K562 (cell line): ENCODE data around the gene CLIP2. TPM values are rescaled to one million over a fixed set of nuclear protein-coding genes. Genes with fewer than 3 reads are reported as not detected.

Experiments used
- AFF1 ChIP-seq, 2 experiments: fragments of 450-650 bp; IDR thresholded peaks; 2 replicates each; pipeline ENCODE4 v1.6.1; 2018; ENCODE audit warnings: mild to moderate bottlenecking in 2 of 2, low read depth in 1 of 2; ENCODE audit not compliant: partially characterized antibody in 2 of 2
- C11orf30 ChIP-seq: fragments of 450-650 bp; IDR thresholded peaks from 2 replicates; pipeline ENCODE4 v1.6.1; 2016; ENCODE audit warnings: low read depth, mild to moderate bottlenecking
- CHD4 ChIP-seq: fragments of 200-600 bp; sonication (generic); IDR thresholded peaks from 3 replicates; pipeline ENCODE4 v1.6.1; 2012; ENCODE audit warnings: low read depth, mild to moderate bottlenecking, mixed read lengths, low read length, inconsistent platforms; ENCODE audit not compliant: insufficient read depth, insufficient replicate concordance, poor library complexity, severe bottlenecking
- ETV5 ChIP-seq: sonication (generic); formaldehyde crosslinking; IDR thresholded peaks from 2 replicates; pipeline ENCODE4 v1.4.0; 2020; ENCODE audit warnings: low read depth, mild to moderate bottlenecking, missing genetic modification reagents
- HINFP ChIP-seq: fragments of 450-650 bp; conservative IDR thresholded peaks from 2 replicates; pipeline ENCODE4 v1.6.1; 2016; ENCODE audit warnings: missing genetic modification characterization, low read depth, mild to moderate bottlenecking, control low read depth, missing compliant biosample characterization
- MNT ChIP-seq, 2 experiments: fragments of 450-650 bp; conservative IDR thresholded peaks; 2 replicates each; pipeline ENCODE4 v1.6.1; 2017; ENCODE audit warnings: mild to moderate bottlenecking in 2 of 2, moderate library complexity in 2 of 2
- NFRKB ChIP-seq: fragments of 450-650 bp; IDR thresholded peaks from 2 replicates; pipeline ENCODE4 v1.6.1; 2016; ENCODE audit warnings: low read depth
- ZBTB43 ChIP-seq: sonication (generic); formaldehyde crosslinking; IDR thresholded peaks from 2 replicates; pipeline ENCODE4 v1.8.0; 2023; ENCODE audit warnings: mild to moderate bottlenecking, missing genetic modification reagents
- ZNF212 ChIP-seq: fragments of 450-650 bp; formaldehyde crosslinking; IDR thresholded peaks from 2 replicates; pipeline ENCODE4 v1.4.0; 2020; ENCODE audit warnings: mild to moderate bottlenecking
- ZNF609 ChIP-seq: sonication (generic); formaldehyde crosslinking; IDR thresholded peaks from 2 replicates; pipeline ENCODE4 v1.8.1; 2023; ENCODE audit warnings: missing genetic modification reagents, mild to moderate bottlenecking, borderline replicate concordance
- polyA plus RNA-seq, 8 experiments: library from polyadenylated mRNA; depleted of rRNA in 4 of 8; stranded (reverse) in 5 of 8; unstranded in 3 of 8; fragments of >200 nt; fragmentation: Nextera tagmentation in 2 of 8; fragmentation: Illumina TruSeq in 1 of 8; extraction: Ambion mirVana in 2 of 8; extraction: Trizol in 1 of 8; gene quantifications; 2 replicates each; pipeline versions ENCODE4 v1.2.1 to v1.2.3, GENCODE V29; 2011 to 2014; ENCODE audit warnings: inconsistent platforms in 1 of 8, missing spikeins in 1 of 8
- total RNA-seq, 7 experiments: library from RNA; depleted of rRNA in 6 of 7; stranded (reverse); fragments of >200 nt in 6 of 7; fragmentation: Illumina TruSeq in 2 of 7; extraction: Trizol in 2 of 7; gene quantifications; 2 replicates each; pipeline versions ENCODE4 v1.2.1 to v1.2.3, GENCODE V29; 2011 to 2021; ENCODE audit warnings: low replicate concordance in 1 of 7

The CLIP2 gene
- total and polyA plus RNA-seq, 9 of the 15 experiments (the other 6 are each of a cell fraction or from before 2014, with no cell fraction given) = 0.07 to 5.4 (median 2.1) TPM

- peak; percentile 90 for TF ChIP-seq NFRKB
- no peak for TF ChIP-seq ZNF609
- TF ChIP-seq ETV5 = peak; percentile 95
- TF ChIP-seq CHD4 = no peak
- no peak for TF ChIP-seq HINFP (tag)
- no peak; the same call in 1 of the 2 replicates for TF ChIP-seq ZBTB43 (CRISPR knock-in tag)
- no peak for TF ChIP-seq ZNF212
- TF ChIP-seq AFF1 (IDR thresholded peaks at IDR 0.05; ENCODE audit: low read depth in 1 of 2, partially characterized antibody in 2 of 2) = peak in 1 of 2 experiments; percentile 13
- peak; percentile 78 to 92 for TF ChIP-seq MNT (conservative IDR thresholded peaks at IDR 0.05)
- TF ChIP-seq C11orf30 = peak; percentile 78
Measured at GRCh38 chr7:74254129-74254857, 34.9 kb upstream of the CLIP2 start, which contains the start of gene RFC2 (continued).
